Sigmoid colon (tissue), 7 donors: ENCODE results near the gene PTPN1. TPM values are rescaled to one million over a fixed set of nuclear protein-coding genes. Genes with fewer than 3 reads are reported as not detected.

Source experiments
- DNase-seq: peaks from one replicate; pipeline ENCODE4 v3.0.0-alpha.2; 2019
- H3K27ac ChIP-seq, 4 donors: fragments of 200-600 bp; sonication (generic); one replicate each; pipeline ENCODE4 v1.5.1; 2016 to 2019; ENCODE audit warnings: mild to moderate bottlenecking in 1 of 4
- H3K27me3 ChIP-seq, 3 donors: fragments of 200-600 bp; sonication (generic); one replicate each; pipeline ENCODE4 v1.5.1; 2019; ENCODE audit warnings: mild to moderate bottlenecking in 1 of 3
- H3K36me3 ChIP-seq, 4 donors: fragments of 200-600 bp; sonication (generic); one replicate each; pipeline ENCODE4 v1.5.1; 2016 to 2019
- H3K4me1 ChIP-seq, 4 donors: fragments of 200-600 bp; sonication (generic); one replicate each; pipeline ENCODE4 v1.5.1; 2017 to 2019
- H3K4me3 ChIP-seq, 4 donors: fragments of 200-600 bp; sonication (generic); one replicate each; pipeline ENCODE4 v1.5.1; 2017 to 2019; ENCODE audit warnings: mild to moderate bottlenecking in 2 of 4, moderate library complexity in 1 of 4
- H3K9me3 ChIP-seq, 4 donors: fragments of 200-600 bp in 3 of 4; sonication (generic) in 3 of 4; one replicate each; pipeline versions ENCODE4 v1.5.1 to v1.6.1; 2013 to 2019
- CTCF ChIP-seq, 4 experiments: fragments of 450-650 bp in 3 of 4; fragments of 200-600 bp in 1 of 4; IDR thresholded peaks; one replicate each; pipeline ENCODE4 v1.5.1; 2016 to 2019; ENCODE audit warnings: antibody characterized with exemption in 4 of 4, mild to moderate bottlenecking in 3 of 4, moderate library complexity in 2 of 4
- EP300 ChIP-seq, 4 donors: sonication (generic); formaldehyde crosslinking; IDR thresholded peaks; one replicate each; pipeline ENCODE4 v1.6.1; 2017; ENCODE audit warnings: antibody characterized with exemption in 4 of 4
- POLR2A ChIP-seq, 2 donors: fragments of 450-650 bp; IDR thresholded peaks; one replicate each; pipeline ENCODE4 v1.6.1; 2016; ENCODE audit warnings: antibody characterized with exemption in 2 of 2, mild to moderate bottlenecking in 2 of 2, moderate library complexity in 2 of 2
- POLR2AphosphoS5 ChIP-seq, 4 donors: sonication (generic); formaldehyde crosslinking; IDR thresholded peaks; one replicate each; pipeline ENCODE4 v1.6.1; 2017; ENCODE audit warnings: antibody characterized with exemption in 4 of 4
- WGBS, 2 donors: extraction: QIAGEN DNeasy Blood & Tissue Kit; methylation state at CpG; one replicate each; pipeline ENCODE4 v1.1.7; 2013; 5-methylcytosine and 5-hydroxymethylcytosine counted together
- intact Hi-C: fragments of 100-400 bp; cut with DNase I; formaldehyde crosslinking; loops from one replicate; pipeline ENCODE4 v1.15.1; 2023
- polyA plus RNA-seq, 3 donors: library from polyadenylated mRNA; stranded (reverse); fragments of 200-250 nt; gene quantifications; one replicate each; pipeline ENCODE4 v1.2.3, GENCODE V29; 2013
- total RNA-seq, 4 donors: library from RNA; depleted of rRNA; stranded (reverse); fragments of >200 nt; gene quantifications; one replicate each; pipeline ENCODE4 v1.1.0, GENCODE V29; 2016
- donor health status: healthy with polysubstance abuse.
- donor health status: Bipolar disorder and iron deficiency.
- donor health status: healthy.

The PTPN1 gene
- total and polyA plus RNA-seq, 7 donors = 14.4 to 41.5 (median 23.6) TPM

- no peak overlapping the region for H3K4me3 ChIP-seq
- 89 to 90% methylated on average over 7 of the region's 7 CpGs for WGBS, 2 donors
- no peaks in the 10 kb centered on the region for H3K9me3 ChIP-seq
- no peak for DNase-seq
- no peak for TF ChIP-seq EP300 (IDR thresholded peaks at IDR 0.05)
- H3K36me3 ChIP-seq = no peaks in the 10 kb centered on the region
- H3K27me3 ChIP-seq = no peaks in the 10 kb centered on the region
- intact Hi-C loops = no loop called here
- H3K4me1 ChIP-seq = peaks cover 0 to 67% (median 52%) of the 10 kb centered on the region in 4 donors
- H3K27ac ChIP-seq = no peak overlapping the region
Measured at GRCh38 chr20:50521221-50522052, 11.3 kb downstream of the PTPN1 start.

GRCh38 chr20:50522053-50522674, 12.0 kb downstream of the PTPN1 start:
- Histone ChIP-seq H3K36me3 (no peaks in the 10 kb centered on the region), H3K4me1 (peaks cover 0 to 67% (median 52%) of the 10 kb centered on the region in 4 donors), H3K4me3 (no peak overlapping the region), H3K27ac (no peak overlapping the region), H3K27me3 (no peaks in the 10 kb centered on the region), H3K9me3 (no peaks in the 10 kb centered on the region)
- TF ChIP-seq POLR2AphosphoS5 (IDR thresholded peaks at IDR 0.05) = no peak
- TF ChIP-seq EP300 (IDR thresholded peaks at IDR 0.05) = no peak
- no peak for TF ChIP-seq CTCF (IDR thresholded peaks at IDR 0.05)
- no peak for TF ChIP-seq POLR2A (IDR thresholded peaks at IDR 0.05)
- no peak for DNase-seq
- WGBS, 2 donors = 45 to 79% methylated on average over 3 of the region's 3 CpGs
- intact Hi-C loops = no loop called here

GRCh38 chr20:50523552-50524167, 13.5 kb downstream of the PTPN1 start:
- no peaks in the 10 kb centered on the region for H3K36me3 ChIP-seq
- H3K4me1 ChIP-seq = peaks cover 0 to 61% (median 49%) of the 10 kb centered on the region in 4 donors
- TF ChIP-seq EP300 (IDR thresholded peaks at IDR 0.05) = no peak
- TF ChIP-seq POLR2AphosphoS5 (IDR thresholded peaks at IDR 0.05) = no peak
- no peak for TF ChIP-seq CTCF (IDR thresholded peaks at IDR 0.05)
- TF ChIP-seq POLR2A (IDR thresholded peaks at IDR 0.05) = no peak
- intact Hi-C loops = no loop called here
- H3K4me3 ChIP-seq = no peak overlapping the region
- WGBS, 2 donors = 51 to 75% methylated on average over 3 of the region's 3 CpGs
- no peak overlapping the region for H3K27ac ChIP-seq
- no peaks in the 10 kb centered on the region for H3K27me3 ChIP-seq
- H3K9me3 ChIP-seq = no peaks in the 10 kb centered on the region
- DNase-seq = no peak

- no peaks in the 10 kb centered on the region for H3K27me3 ChIP-seq
- no peak for DNase-seq
- no peaks in the 10 kb centered on the region for H3K36me3 ChIP-seq
- no peak overlapping the region for H3K4me3 ChIP-seq
- 93 to 97% methylated on average over 4 of the region's 4 CpGs for WGBS, 2 donors
- intact Hi-C loops = no loop called here
- H3K9me3 ChIP-seq = no peaks in the 10 kb centered on the region
- H3K27ac ChIP-seq = peak overlapping the region in 1 of 4 donors; percentile 63
- TF ChIP-seq CTCF (IDR thresholded peaks at IDR 0.05) (no peak), EP300 (IDR thresholded peaks at IDR 0.05) (no peak)
- H3K4me1 ChIP-seq = peaks cover 0 to 54% (median 53%) of the 10 kb centered on the region in 4 donors
Measured at GRCh38 chr20:50525681-50526080, 15.5 kb downstream of the PTPN1 start.

GRCh38 chr20:50526403-50526989, 16.3 kb downstream of the PTPN1 start:
- TF ChIP-seq POLR2A (IDR thresholded peaks at IDR 0.05) = no peak
- TF ChIP-seq EP300 (IDR thresholded peaks at IDR 0.05) = no peak
- TF ChIP-seq CTCF (IDR thresholded peaks at IDR 0.05) = no peak
- TF ChIP-seq POLR2AphosphoS5 (IDR thresholded peaks at IDR 0.05) = no peak
- Histone ChIP-seq H3K27me3 (no peaks in the 10 kb centered on the region), H3K9me3 (no peaks in the 10 kb centered on the region), H3K4me1 (peaks cover 0 to 53% (median 47%) of the 10 kb centered on the region in 4 donors), H3K4me3 (no peak overlapping the region), H3K36me3 (no peaks in the 10 kb centered on the region), H3K27ac (peak overlapping the region; percentile 33 to 63 (median 52))
- DNase-seq = no peak
- 36 to 65% methylated on average over 3 of the region's 3 CpGs for WGBS, 2 donors
- intact Hi-C loops = no loop called here
